T-helper 22 cell (primary cell): ENCODE results near the gene NMRAL1.

Experiments used
- DNase-seq: peaks from one replicate; pipeline ENCODE4 v3.0.0-alpha.2; 2020; ENCODE audit warnings: low read depth

The NMRAL1 gene

DNA sequence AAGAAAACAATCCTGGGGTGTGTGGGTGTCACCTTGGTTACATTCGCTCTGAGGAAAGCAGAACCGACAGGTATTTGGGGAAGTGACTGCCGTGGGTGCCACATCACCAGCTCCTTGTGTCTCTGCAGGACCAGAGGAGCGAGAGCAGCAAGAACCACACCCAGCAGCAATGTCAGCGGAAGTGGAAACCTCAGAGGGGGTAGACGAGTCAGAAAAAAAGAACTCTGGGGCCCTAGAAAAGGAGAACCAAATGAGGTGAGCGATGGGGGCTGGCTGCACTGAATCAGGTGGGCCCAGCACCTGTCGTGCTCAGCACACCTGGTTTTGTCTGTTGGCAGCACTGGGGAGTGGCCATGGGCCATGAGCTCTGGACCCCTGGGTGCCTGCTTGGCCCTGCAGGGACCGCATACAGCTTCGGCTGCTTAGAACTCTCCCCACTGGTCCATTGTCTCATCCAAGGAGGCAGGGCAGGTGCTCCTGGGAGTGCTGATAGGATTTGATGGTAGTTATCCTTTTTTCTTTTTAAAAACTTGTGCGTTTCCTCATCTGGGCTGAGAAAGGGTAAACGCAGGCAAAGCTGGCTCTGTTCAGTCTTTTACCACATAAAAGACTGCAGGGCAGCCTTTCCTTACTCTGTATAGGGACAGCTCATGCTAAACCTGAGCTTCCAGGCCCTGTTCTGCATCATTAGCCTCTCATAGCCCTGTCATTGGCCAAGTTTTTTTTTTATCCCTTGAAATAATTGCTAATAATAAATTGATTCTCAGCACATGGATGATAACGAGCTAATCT, 31.1 kb upstream of the NMRAL1 start:
- peak; percentile 77 for DNase-seq

GRCh38 chr16:4501071-4501478, 26.6 kb upstream of the NMRAL1 start:
- no peak for DNase-seq

DNA sequence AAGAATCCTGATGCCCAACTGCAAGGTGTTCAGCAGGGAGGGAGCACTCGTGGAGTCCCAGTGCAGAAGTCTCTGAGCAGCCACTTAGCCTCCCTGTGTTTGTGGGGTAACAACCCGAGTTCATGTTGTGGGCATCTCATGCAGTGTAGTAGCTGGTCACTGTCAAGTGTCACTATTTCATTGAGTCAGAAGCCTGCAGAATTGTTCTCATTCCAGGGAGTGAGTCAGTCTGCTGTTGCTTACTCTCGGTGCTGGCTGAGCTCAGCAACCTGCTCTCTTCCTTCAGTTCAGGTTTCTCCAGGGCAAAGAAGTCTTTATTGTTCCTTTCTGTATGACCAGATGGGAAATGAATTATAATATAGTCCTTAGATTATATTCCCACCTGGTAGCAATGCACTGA, 25.8 kb upstream of the NMRAL1 start:
- DNase-seq: no peak

- DNase-seq: no peak
These were observed 24.8 kb upstream of the NMRAL1 start for GRCh38 chr16:4499196-4499555.

DNA sequence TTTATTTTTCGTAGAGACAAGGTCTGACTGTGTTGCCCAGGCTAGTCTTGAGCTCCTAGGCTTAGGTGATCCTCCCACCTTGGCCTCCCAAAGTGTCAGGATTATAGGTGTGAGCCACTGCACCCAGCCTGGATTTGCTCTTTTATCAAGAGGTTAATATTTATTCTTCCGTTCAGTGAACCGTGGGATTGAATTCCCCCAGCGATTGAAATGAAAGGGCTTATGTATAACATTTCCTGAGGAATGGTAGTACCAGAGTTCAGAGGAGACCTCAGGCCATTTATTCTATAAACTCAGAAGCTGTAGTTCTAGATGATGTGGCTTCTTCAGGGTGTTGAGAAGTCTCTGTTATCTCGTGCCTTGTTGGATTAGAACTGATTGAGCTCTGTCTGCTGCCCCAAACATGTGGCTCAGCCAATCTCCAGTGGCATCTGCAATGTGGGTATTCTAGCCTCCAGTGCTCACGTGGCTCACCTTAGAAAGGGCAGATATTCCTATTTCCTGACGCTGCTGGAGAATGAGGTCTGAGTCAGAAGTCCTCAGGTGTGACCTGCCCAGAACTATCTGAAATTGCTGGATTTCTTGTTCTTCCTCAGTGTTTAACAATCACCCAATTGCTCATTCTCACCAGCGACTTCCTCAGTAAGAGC, 24.2 kb upstream of the NMRAL1 start:
- no peak for DNase-seq

- DNase-seq: no peak
These were observed 21.9 kb upstream of the NMRAL1 start for GRCh38 chr16:4496305-4496704.

DNA sequence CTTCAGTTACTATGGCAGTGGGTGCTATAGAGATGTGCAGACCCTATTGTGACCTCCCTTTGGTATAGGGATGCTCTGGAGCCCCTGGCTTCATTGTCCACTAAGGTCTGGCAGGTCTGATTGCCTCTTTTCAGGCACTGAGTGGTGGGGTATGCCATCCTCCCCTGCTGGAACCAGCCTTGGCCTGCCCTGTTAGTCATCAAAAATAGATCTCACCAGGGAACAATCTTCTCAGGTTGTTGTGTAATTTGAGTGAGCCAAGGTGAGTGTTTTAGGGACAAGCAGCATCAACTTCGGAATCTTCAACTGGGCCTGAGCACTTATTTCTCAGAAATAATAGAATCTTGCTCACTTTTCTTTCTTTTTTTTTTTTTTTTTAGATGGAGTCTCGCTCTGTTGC, 21.3 kb upstream of the NMRAL1 start:
- DNase-seq: no peak

GRCh38 chr16:4494746-4495490, 20.5 kb upstream of the NMRAL1 start:
- DNase-seq: no peak

GRCh38 chr16:4491898-4492297, 17.5 kb upstream of the NMRAL1 start:
- DNase-seq: no peak

GRCh38 chr16:4489030-4489429, 14.6 kb upstream of the NMRAL1 start:
- DNase-seq: no peak

- DNase-seq: peak; percentile 9
These were observed 14.1 kb upstream of the NMRAL1 start for GRCh38 chr16:4488499-4488967.

GRCh38 chr16:4487955-4488498, 13.6 kb upstream of the NMRAL1 start:
- DNase-seq: no peak

DNA sequence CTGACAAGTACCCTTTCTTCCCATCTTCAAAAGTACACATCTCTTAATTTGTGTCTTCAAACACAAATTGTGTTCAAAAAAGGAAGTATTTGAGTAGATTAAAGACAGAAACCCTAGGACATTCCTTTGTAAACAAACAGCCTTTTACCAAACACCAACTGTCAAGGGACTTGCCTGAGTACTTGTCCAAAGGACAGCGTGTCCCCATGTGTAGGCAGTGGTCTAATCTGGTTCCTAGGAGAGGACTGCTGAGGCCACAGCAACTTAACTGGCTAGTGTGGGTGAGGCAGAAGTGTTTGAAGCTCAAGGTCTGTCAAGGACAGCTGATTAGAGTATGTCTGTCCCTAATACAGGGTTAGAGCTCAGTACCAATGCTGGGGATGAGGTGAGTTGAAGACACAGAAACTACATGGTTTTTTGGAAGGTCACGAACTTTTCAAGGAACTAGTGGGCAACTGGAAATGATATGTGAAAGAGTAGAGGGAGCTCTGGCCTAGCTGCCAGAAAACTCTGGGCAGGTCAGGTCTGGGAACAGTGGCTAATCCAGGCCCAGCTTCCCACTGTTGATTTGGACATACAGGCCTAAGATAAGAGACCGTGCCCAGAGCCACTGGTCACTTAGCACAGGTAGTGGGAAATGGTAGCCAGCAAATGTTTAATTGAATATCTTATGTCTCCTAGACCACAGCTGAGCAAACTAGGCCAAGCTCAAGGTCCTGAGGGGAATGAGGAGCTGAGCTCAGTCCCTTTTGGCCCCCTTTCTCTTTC, 11.9 kb upstream of the NMRAL1 start:
- DNase-seq: no peak

GRCh38 chr16:4481963-4482362, 7.5 kb upstream of the NMRAL1 start:
- no peak for DNase-seq

GRCh38 chr16:4481526-4481925, 7.1 kb upstream of the NMRAL1 start:
- DNase-seq: no peak

- no peak for DNase-seq
These were observed 3.5 kb upstream of the NMRAL1 start for GRCh38 chr16:4477966-4478365.

DNA sequence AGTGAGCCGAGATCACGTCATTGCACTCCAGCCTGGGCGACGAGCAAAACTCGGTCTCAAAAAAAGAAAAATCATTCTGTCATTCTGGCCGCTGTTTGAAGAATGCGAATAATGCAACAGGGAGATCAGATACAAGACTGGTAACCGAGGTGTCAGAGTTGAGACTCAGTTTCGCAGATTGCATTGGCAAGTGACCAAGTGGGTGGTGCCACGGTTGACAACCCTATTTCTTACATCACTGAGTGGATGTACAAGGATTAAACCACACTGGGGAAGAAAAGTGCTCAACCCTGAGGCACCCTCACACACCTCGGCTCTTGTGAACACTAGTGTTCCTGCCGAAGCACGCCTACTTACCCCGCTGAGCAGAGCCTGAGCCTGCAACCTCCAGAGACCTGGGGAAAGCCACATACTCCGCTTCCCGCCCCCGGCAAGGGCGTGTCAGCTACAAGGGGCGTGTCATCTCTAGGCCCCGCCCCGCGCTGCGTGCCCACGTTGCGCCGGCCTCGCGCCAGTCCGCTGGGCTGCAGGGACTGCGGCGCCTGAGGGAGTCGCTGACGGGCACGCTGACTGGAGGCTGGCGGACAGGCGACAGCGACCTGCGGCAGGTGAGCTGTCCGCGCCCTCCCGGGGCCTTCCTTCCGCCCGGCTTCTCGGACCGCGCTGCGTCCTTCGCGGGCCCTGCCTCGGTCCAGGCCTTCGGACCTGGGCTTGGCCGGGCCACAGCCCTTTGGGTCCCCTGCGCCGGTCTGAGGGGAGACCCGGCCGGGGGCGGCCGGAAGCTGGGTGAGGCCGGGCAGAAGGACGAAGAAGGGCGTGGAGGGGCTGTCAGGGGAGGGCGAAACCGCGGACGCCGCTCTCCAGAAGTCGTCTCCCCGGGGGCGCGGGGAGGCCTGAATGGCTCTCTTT, 1.7 kb upstream of the NMRAL1 start, which contains the start of gene HMOX2:
HMOX2 (plus strand) TSS at position 519 of the 909 bp plus-strand sequence. CDS start 29,127 bp downstream, outside the sequence.
- peak; percentile 83 for DNase-seq

GRCh38 chr16:4472880-4473279, 1.5 kb downstream of the NMRAL1 start:
- no peak for DNase-seq

DNA sequence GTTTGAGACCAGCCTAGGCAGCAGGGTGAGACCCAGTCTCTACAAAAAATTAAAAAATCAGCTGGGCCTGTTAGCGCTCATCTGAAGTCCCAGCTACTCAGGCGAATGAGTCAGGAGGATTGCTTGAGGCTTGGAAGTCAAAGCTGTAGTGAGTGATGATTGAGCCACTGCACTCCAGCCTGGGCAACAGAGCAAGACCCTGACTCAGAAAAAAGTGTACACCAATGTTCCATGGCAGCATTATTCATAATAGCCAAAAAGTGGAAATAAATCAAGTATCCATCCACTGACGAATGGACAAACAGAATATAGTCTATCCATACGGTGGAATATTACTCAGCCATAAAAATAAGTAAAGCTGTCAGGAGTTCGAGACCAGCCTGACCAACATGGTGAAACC, 2.6 kb downstream of the NMRAL1 start:
- no peak for DNase-seq

DNA sequence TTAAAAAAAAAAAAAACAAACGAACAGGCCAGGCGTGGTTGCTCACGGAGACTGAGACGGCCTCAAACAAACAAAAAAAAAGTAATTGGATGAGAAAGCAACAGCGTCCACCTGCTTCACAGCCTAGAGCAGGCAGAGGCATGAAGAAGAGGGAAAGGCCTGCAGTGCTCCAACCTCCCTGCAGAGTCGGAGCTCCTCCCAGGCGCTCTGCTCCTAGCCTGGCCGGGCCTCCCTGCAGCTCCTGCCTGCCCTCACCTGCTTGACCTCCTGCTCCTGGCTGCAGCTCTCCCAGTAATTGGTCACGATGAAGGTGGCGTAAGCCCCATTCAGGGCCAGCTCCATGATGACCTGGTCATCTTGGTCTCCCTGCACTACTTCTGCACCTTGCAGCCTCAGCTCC, 5.5 kb downstream of the NMRAL1 start:
- no peak for DNase-seq

GRCh38 chr16:4467916-4468315, 6.5 kb downstream of the NMRAL1 start:
- DNase-seq: no peak
